HCT116 (cell line): ENCODE data around the gene FGGY. TPM values are rescaled to one million over a fixed set of nuclear protein-coding genes. Genes with fewer than 3 reads are reported as not detected.

ENCODE experiments used
- ATAC-seq: fragments of 200-7000 bp; cut with Tn5 transposase; 2 replicates; pipeline ENCODE4 v1.9.1; 2020; ENCODE audit warnings: mild to moderate bottlenecking, moderate library complexity
- BruUV-seq: library from RNA; stranded (reverse); fragments of 400-500 nt; replicated peaks from 2 replicates; lab custom pipeline; 2021; lab: Mats Ljungman, UMichigan
- CTCF ChIA-PET: fragments of 300-600 bp; sonication (Branson Sonifier 250); formaldehyde crosslinking; loops from one replicate; lab custom pipeline; 2021; ENCODE audit warnings: antibody characterized with exemption; lab: Charles Lee
- POLR2A ChIA-PET: fragments of 300-600, 350-600 bp; sonication (Branson Sonifier 250); formaldehyde crosslinking; loops from one replicate; lab custom pipeline; 2021; ENCODE audit warnings: antibody characterized with exemption; lab: Charles Lee
- RAD21 ChIA-PET, 2 experiments: fragments of 300-600 bp; sonication (Branson Sonifier 250); formaldehyde crosslinking; loops; one replicate each; lab custom pipeline; 2023; ENCODE audit warnings: low total read pairs in 2 of 2; ENCODE audit not compliant: uncharacterized antibody in 2 of 2, unreplicated experiment in 2 of 2, low non-redundant PET in 1 of 2; lab: Charles Lee
- DNase-seq: peaks from one replicate; pipeline ENCODE4 v3.0.0-alpha.2; 2010; ENCODE audit warnings: low read depth, low spot score
- H2AFZ ChIP-seq: fragments of 200-600 bp; shearing (Covaris generic), sonication (generic); 2 replicates; pipeline ENCODE4 v1.6.1; 2017; ENCODE audit warnings: low read depth, mixed run types, mixed read lengths, antibody characterized with exemption, low read length; ENCODE audit not compliant: poor library complexity, severe bottlenecking
- H3K27ac ChIP-seq: 2 replicates; pipeline ENCODE4 v1.5.1; 2012; ENCODE audit warnings: low read depth, low read length
- H3K27me3 ChIP-seq: fragments of 200-600 bp; sonication (generic); 2 replicates; pipeline ENCODE4 v1.6.1; 2016; ENCODE audit warnings: mixed run types, low read length, mixed read lengths; ENCODE audit not compliant: insufficient read depth
- H3K36me3 ChIP-seq, 2 experiments: fragments of 200-500 bp in 1 of 2; fragments of 200-600 bp in 1 of 2; sonication (Bioruptor generic) in 1 of 2; sonication (generic) in 1 of 2; 2 replicates each; pipeline versions ENCODE4 v1.5.1 to v1.6.1; 2014 to 2016; ENCODE audit warnings: low read length in 2 of 2, inconsistent platforms in 1 of 2, mixed read lengths in 1 of 2, mixed run types in 1 of 2; ENCODE audit not compliant: insufficient read depth in 2 of 2, control insufficient read depth in 1 of 2
- H3K4me1 ChIP-seq, 2 experiments: fragments of 200-600 bp in 1 of 2; sonication (generic) in 1 of 2; 2 replicates each; pipeline versions ENCODE4 v1.5.1 to v1.6.1; 2012 to 2017; ENCODE audit warnings: low read length in 2 of 2, inconsistent platforms in 1 of 2, mild to moderate bottlenecking in 1 of 2, mixed read lengths in 1 of 2, mixed run types in 1 of 2, moderate library complexity in 1 of 2; ENCODE audit not compliant: insufficient read depth in 2 of 2, control insufficient read depth in 1 of 2
- H3K4me2 ChIP-seq: fragments of 200-600 bp; sonication (generic); 2 replicates; pipeline ENCODE4 v1.6.1; 2017; ENCODE audit warnings: mixed run types, low read length, mixed read lengths
- H3K4me3 ChIP-seq, 2 experiments: fragments of 200-600 bp in 1 of 2; sonication (generic) in 1 of 2; replicated peaks in 1 of 2; 2 replicates each; pipeline ENCODE4 v1.5.1; 2011 to 2016; ENCODE audit warnings: low read length in 2 of 2, control low read depth in 1 of 2, low read depth in 1 of 2, mild to moderate bottlenecking in 1 of 2, mixed read lengths in 1 of 2, mixed run types in 1 of 2
- H3K79me2 ChIP-seq: fragments of 200-600 bp; sonication (generic); 2 replicates; pipeline ENCODE4 v1.6.1; 2017; ENCODE audit warnings: mild to moderate bottlenecking, mixed run types, low read length, moderate library complexity, mixed read lengths; ENCODE audit not compliant: insufficient read depth
- H3K9ac ChIP-seq: fragments of 200-600 bp; sonication (generic); 2 replicates; pipeline ENCODE4 v1.6.1; 2016; ENCODE audit warnings: low read length, mixed read lengths
- H3K9me2 ChIP-seq: fragments of 200-600 bp; sonication (generic), shearing (Covaris generic); 2 replicates; pipeline ENCODE4 v1.6.1; 2017; ENCODE audit warnings: mixed run types, mild to moderate bottlenecking, moderate library complexity; ENCODE audit not compliant: insufficient read depth
- H3K9me3 ChIP-seq, 2 experiments: fragments of 200-500 bp in 1 of 2; fragments of 200-600 bp in 1 of 2; sonication (Bioruptor generic) in 1 of 2; sonication (generic) in 1 of 2; 2 replicates each; pipeline ENCODE4 v1.6.1; 2014 to 2017; ENCODE audit warnings: low read length in 2 of 2, mixed read lengths in 2 of 2, inconsistent platforms in 1 of 2, low read depth in 1 of 2, mild to moderate bottlenecking in 1 of 2, mixed run types in 1 of 2, moderate library complexity in 1 of 2; ENCODE audit not compliant: control insufficient read depth in 1 of 2, insufficient read depth in 1 of 2
- H4K20me1 ChIP-seq: fragments of 200-600 bp; sonication (generic), shearing (Covaris generic); 2 replicates; pipeline ENCODE4 v1.6.1; 2017; ENCODE audit warnings: mixed run types, mild to moderate bottlenecking, moderate library complexity; ENCODE audit not compliant: insufficient read depth
- CBX3 ChIP-seq: IDR thresholded peaks from 2 replicates; pipeline ENCODE4 v1.6.1; 2012; ENCODE audit warnings: low read depth
- CEBPB ChIP-seq: IDR thresholded peaks from 2 replicates; pipeline ENCODE4 v1.6.1; 2012; ENCODE audit warnings: low read depth
- CTCF ChIP-seq, 3 experiments: fragments of 200-600 bp in 1 of 3; sonication (generic) in 1 of 3; IDR thresholded peaks in 2 of 3; conservative IDR thresholded peaks in 1 of 3; 2 replicates each; pipeline ENCODE4 v1.5.1; 2012 to 2017; ENCODE audit warnings: low read depth in 2 of 3, low read length in 2 of 3, antibody characterized with exemption in 1 of 3, borderline replicate concordance in 1 of 3, control low read depth in 1 of 3, mild to moderate bottlenecking in 1 of 3, mixed read lengths in 1 of 3, mixed run types in 1 of 3, moderate library complexity in 1 of 3; ENCODE audit not compliant: insufficient read depth in 1 of 3
- ELF1 ChIP-seq: IDR thresholded peaks from 2 replicates; pipeline ENCODE4 v1.6.1; 2012; ENCODE audit warnings: low read depth, borderline replicate concordance
- EZH2 ChIP-seq: fragments of 200-600 bp; sonication (generic); IDR thresholded peaks from 2 replicates; pipeline ENCODE4 v1.6.1; 2017; ENCODE audit warnings: antibody characterized with exemption, mixed run types
- EZH2phosphoT487 ChIP-seq: fragments of 200-600 bp; IDR thresholded peaks from 2 replicates; pipeline ENCODE4 v1.6.1; 2018; ENCODE audit warnings: antibody characterized with exemption, borderline replicate concordance
- FOSL1 ChIP-seq: IDR thresholded peaks from 2 replicates; pipeline ENCODE4 v1.6.1; 2012; ENCODE audit warnings: low read depth
- JUND ChIP-seq: IDR thresholded peaks from 2 replicates; pipeline ENCODE4 v1.6.1; 2012
- RAD21 ChIP-seq: IDR thresholded peaks from 2 replicates; pipeline ENCODE4 v1.6.1; 2012; ENCODE audit warnings: low read depth, mild to moderate bottlenecking
- REST ChIP-seq: IDR thresholded peaks from 2 replicates; pipeline ENCODE4 v1.6.1; 2012; ENCODE audit warnings: low read depth
- SP1 ChIP-seq: IDR thresholded peaks from 2 replicates; pipeline ENCODE4 v1.6.1; 2012; ENCODE audit warnings: low read depth
- TCF7L2 ChIP-seq: IDR thresholded peaks from 2 replicates; pipeline ENCODE4 v1.7.0; 2011; ENCODE audit warnings: borderline replicate concordance, inconsistent platforms; ENCODE audit not compliant: insufficient read depth, insufficient read length; ENCODE audit errors: extremely low read depth
- YY1 ChIP-seq: IDR thresholded peaks from 2 replicates; pipeline ENCODE4 v1.6.1; 2011; ENCODE audit warnings: low read length, low read depth, moderate library complexity, mild to moderate bottlenecking; ENCODE audit not compliant: insufficient replicate concordance; ENCODE audit errors: extremely low read depth
- intact Hi-C: fragments of 100-400 bp; cut with micrococcal nuclease; formaldehyde crosslinking; loops from 2 replicates; pipeline ENCODE4 v1.10.0; 2022
- total RNA-seq: library from RNA; stranded (reverse); gene quantifications from one replicate; pipeline ENCODE4 v1.2.1, GENCODE V29; 2021; ENCODE audit not compliant: unreplicated experiment

Gene FGGY
- total RNA-seq, 1 experiment from 2014 or later, result 10.6 TPM

GRCh38 chr1:59499273-59499942 lies 202.5 kb downstream of the FGGY start:
- Histone ChIP-seq H3K4me2 (peak overlapping the region; percentile 34), H3K4me3 (no peak overlapping the region)
- intact Hi-C loops, result loop anchor here (10.0 kb wide), 1 partner anchor 205 kb away; the partner anchor contains the start of gene FGGY

GRCh38 chr1:59499943-59500569 lies 203.2 kb downstream of the FGGY start:
- Histone ChIP-seq H3K79me2 (no peaks in the 10 kb centered on the region), H3K9me3 (no peaks in the 10 kb centered on the region), H3K4me1 (peaks cover 8 to 29% of the 10 kb centered on the region in 2 experiments; a peak in 3 of 4 replicates), H3K36me3 (no peaks in the 10 kb centered on the region), H3K27ac (no peak overlapping the region), H3K4me3 (no peak overlapping the region), H4K20me1 (no peaks in the 10 kb centered on the region), H3K4me2 (peak overlapping the region; percentile 34; the same call in 1 of the 2 replicates), H3K27me3 (no peaks in the 10 kb centered on the region), H2AFZ (no peak overlapping the region), H3K9me2 (no peaks in the 10 kb centered on the region), H3K9ac (no peak overlapping the region)
- no TSS peak for BruUV-seq
- ChIA-PET RAD21 (interaction anchor here in 1 of 2 experiments (0.5 kb wide), 1 partner anchor 575 kb away, joined by 3 read pairs; no protein-coding TSS in a partner anchor), CTCF (no interaction called here), POLR2A (no interaction called here)
- DNase-seq (no peak), ATAC-seq (no peak)
- intact Hi-C loops, result loop anchor here (10.0 kb wide), 1 partner anchor 205 kb away; the partner anchor contains the start of gene FGGY
- no peak for TF ChIP-seq EZH2phosphoT487
- TF ChIP-seq CBX3, result no peak
- TF ChIP-seq YY1, result no peak
- TF ChIP-seq CTCF (IDR thresholded peaks at IDR 0.05 in 2 of 3, conservative IDR thresholded peaks at IDR 0.05 in 1 of 3; ENCODE audit: borderline replicate concordance in 1 of 3, insufficient read depth in 1 of 3, low read depth in 2 of 3, low read length in 2 of 3), result no peak
- no peak for TF ChIP-seq ELF1
- TF ChIP-seq EZH2, result no peak
- TF ChIP-seq CEBPB, result no peak
- no peak for TF ChIP-seq REST
- TF ChIP-seq TCF7L2, result no peak
- TF ChIP-seq FOSL1, result no peak
- no peak for TF ChIP-seq SP1

More at GRCh38 chr1:59499273-59499942, 202.5 kb downstream of the FGGY start:
- H3K27me3 ChIP-seq, result no peaks in the 10 kb centered on the region
- 0 out of 2 replicates have a peak, but pooled peaks have one; percentile 2 for TF ChIP-seq RAD21
- TF ChIP-seq JUND, result 0 out of 2 replicates have a peak, but pooled peaks have one; percentile 24
- TF ChIP-seq FOSL1, result no peak
- TF ChIP-seq, all 23 proteins: peak for 2
- Histone ChIP-seq H3K79me2 (no peaks in the 10 kb centered on the region), H3K27ac (no peak overlapping the region), H2AFZ (no peak overlapping the region), H3K9me3 (no peaks in the 10 kb centered on the region), H3K4me1 (peaks cover 8 to 29% of the 10 kb centered on the region in 2 experiments; a peak in 3 of 4 replicates), H4K20me1 (no peaks in the 10 kb centered on the region), H3K9me2 (no peaks in the 10 kb centered on the region), H3K36me3 (no peaks in the 10 kb centered on the region), H3K9ac (no peak overlapping the region)
- no TSS peak for BruUV-seq
- ATAC-seq, result no peak
- ChIA-PET CTCF (no interaction called here), RAD21 (interaction anchor here in 1 of 2 experiments (0.5 kb wide), 1 partner anchor 574 kb away, joined by 3 read pairs; no protein-coding TSS in a partner anchor), POLR2A (no interaction called here)
- DNase-seq, result no peak
